Myocyte (in vitro differentiated cells): ENCODE results near the gene CYP4F22. TPM values are rescaled to one million over a fixed set of nuclear protein-coding genes. Genes with fewer than 3 reads are reported as not detected.
"Not testable (repeated sequence)": the region's sequence is repeated elsewhere in the genome, so short reads cannot be mapped to it uniquely, and the experiment has no call there.

Source experiments
- DNase-seq: peaks from one replicate; pipeline ENCODE4 v3.0.0-alpha.2; 2012; ENCODE audit warnings: low read depth
- total RNA-seq: library from RNA; depleted of rRNA; stranded (reverse); fragments of >200 nt; gene quantifications from 2 replicates; pipeline ENCODE4 v1.2.3, GENCODE V29; 2014

The CYP4F22 gene
- total RNA-seq, 1 donor from 2014 or later = not detected

GRCh38 chr19:15533522-15533830, 25.2 kb downstream of the CYP4F22 start:
- DNase-seq = not testable (repeated sequence)

GRCh38 chr19:15534957-15535864, 26.9 kb downstream of the CYP4F22 start:
- DNase-seq = no peak

GRCh38 chr19:15536350-15536749, 28.0 kb downstream of the CYP4F22 start:
- DNase-seq = no peak

GRCh38 chr19:15538774-15539173, 30.4 kb downstream of the CYP4F22 start:
- peak; percentile 9 for DNase-seq

- DNase-seq = no peak
Measured at GRCh38 chr19:15539638-15540037, 31.3 kb downstream of the CYP4F22 start.

GRCh38 chr19:15540435-15540834, 32.1 kb downstream of the CYP4F22 start:
- no peak for DNase-seq

- DNase-seq = no peak
Measured at GRCh38 chr19:15544283-15544682, 36.0 kb downstream of the CYP4F22 start.

GRCh38 chr19:15544970-15545369, 36.6 kb downstream of the CYP4F22 start:
- no peak for DNase-seq

- no peak for DNase-seq
Measured at GRCh38 chr19:15548648-15549047, 40.3 kb downstream of the CYP4F22 start.

- DNase-seq = no peak
Measured at GRCh38 chr19:15549581-15549980, 41.3 kb downstream of the CYP4F22 start.

GRCh38 chr19:15550273-15550672, 41.9 kb downstream of the CYP4F22 start:
- DNase-seq = no peak

GRCh38 chr19:15550929-15551292, 42.6 kb downstream of the CYP4F22 start:
- DNase-seq = no peak

GRCh38 chr19:15551293-15552004, 43.1 kb downstream of the CYP4F22 start:
- DNase-seq = no peak

- no peak for DNase-seq
Measured at GRCh38 chr19:15555021-15555420, 46.7 kb downstream of the CYP4F22 start.

- peak; percentile 81 for DNase-seq
Measured at GRCh38 chr19:15555759-15556633, 47.7 kb downstream of the CYP4F22 start.

GRCh38 chr19:15556634-15557181, 48.4 kb downstream of the CYP4F22 start:
- DNase-seq = no peak

- no peak for DNase-seq
Measured at GRCh38 chr19:15557223-15557622, 48.9 kb downstream of the CYP4F22 start.

- DNase-seq = no peak
Measured at GRCh38 chr19:15562145-15562544, 53.8 kb downstream of the CYP4F22 start.

- peak; percentile 4 for DNase-seq
Measured at GRCh38 chr19:15562861-15563260, 54.5 kb downstream of the CYP4F22 start.

- peak; percentile 18 for DNase-seq
Measured at GRCh38 chr19:15563325-15563794, 55.0 kb downstream of the CYP4F22 start.

- DNase-seq = no peak
Measured at GRCh38 chr19:15563931-15564330, 55.6 kb downstream of the CYP4F22 start.
